SK-N-SH (cell line): ENCODE data around the gene TXNRD1. TPM values are rescaled to one million over a fixed set of nuclear protein-coding genes. Genes with fewer than 3 reads are reported as not detected.

Experiments used
- CTCF ChIA-PET: fragments of 300-600, 350-600 bp; formaldehyde crosslinking; extraction: SDS; loops from one replicate; lab custom pipeline; 2021; lab: Yijun Ruan, JAX
- POLR2A ChIA-PET: fragments of 350-600 bp; sonication (Branson Sonifier 250); formaldehyde crosslinking; extraction: SDS; loops from one replicate; lab custom pipeline; 2020; ENCODE audit warnings: antibody characterized with exemption, inconsistent platforms; lab: Yijun Ruan, JAX
- DNase-seq: peaks from one replicate; pipeline ENCODE4 v3.0.0; 2012
- H2AFZ ChIP-seq: fragments of 200-600 bp; sonication (generic); 2 replicates; pipeline ENCODE4 v1.8.1; 2016; ENCODE audit warnings: antibody characterized with exemption, mild to moderate bottlenecking, low read depth
- H3F3A ChIP-seq: fragments of 200-600 bp; sonication (generic); replicated peaks from 2 replicates; pipeline ENCODE3; 2016; ENCODE audit warnings: antibody characterized with exemption, mild to moderate bottlenecking; ENCODE audit not compliant: insufficient read depth
- H3K27ac ChIP-seq, 2 experiments: fragments of 200-500 bp in 1 of 2; fragments of 200-600 bp in 1 of 2; sonication (Bioruptor generic) in 1 of 2; sonication (generic), shearing (Covaris generic) in 1 of 2; 2 replicates each; pipeline versions ENCODE4 v1.5.1 to v1.6.1; 2014 to 2016; ENCODE audit warnings: low read depth in 2 of 2, inconsistent platforms in 1 of 2, low read length in 1 of 2, mild to moderate bottlenecking in 1 of 2, mixed read lengths in 1 of 2
- H3K27me3 ChIP-seq: fragments of 200-600 bp; sonication (generic), shearing (Covaris generic); 2 replicates; pipeline ENCODE4 v1.6.1; 2016; ENCODE audit warnings: mixed run types; ENCODE audit not compliant: insufficient read depth
- H3K36me3 ChIP-seq, 2 experiments: fragments of 200-500 bp in 1 of 2; fragments of 200-600 bp in 1 of 2; sonication (Bioruptor generic) in 1 of 2; sonication (generic) in 1 of 2; replicated peaks in 1 of 2; 2 replicates each; pipeline versions ENCODE3 to v1.5.1; 2014 to 2016; ENCODE audit warnings: low read length in 1 of 2, mild to moderate bottlenecking in 1 of 2; ENCODE audit not compliant: insufficient read depth in 2 of 2, control insufficient read depth in 1 of 2
- H3K4me1 ChIP-seq, 2 experiments: fragments of 200-500 bp in 1 of 2; fragments of 200-600 bp in 1 of 2; sonication (Bioruptor generic) in 1 of 2; sonication (generic), shearing (Covaris generic) in 1 of 2; 2 replicates each; pipeline versions ENCODE4 v1.5.1 to v1.6.1; 2014 to 2016; ENCODE audit warnings: low read depth in 1 of 2, low read length in 1 of 2, mixed run types in 1 of 2; ENCODE audit not compliant: insufficient read depth in 2 of 2, control insufficient read depth in 1 of 2
- H3K4me2 ChIP-seq: fragments of 200-600 bp; sonication (generic), shearing (Covaris generic); 2 replicates; pipeline ENCODE4 v1.6.1; 2017; ENCODE audit warnings: mixed run types
- H3K4me3 ChIP-seq, 2 experiments: fragments of 200-500 bp in 1 of 2; fragments of 200-600 bp in 1 of 2; sonication (Bioruptor generic) in 1 of 2; sonication (generic), shearing (Covaris generic) in 1 of 2; 2 replicates each; pipeline versions ENCODE4 v1.5.1 to v1.8.1; 2014 to 2016; ENCODE audit warnings: low read depth in 2 of 2, inconsistent platforms in 1 of 2, low read length in 1 of 2, mild to moderate bottlenecking in 1 of 2, mixed read lengths in 1 of 2, moderate library complexity in 1 of 2
- H3K79me2 ChIP-seq: fragments of 200-600 bp; sonication (generic); 2 replicates; pipeline ENCODE4 v1.8.1; 2017; ENCODE audit warnings: mild to moderate bottlenecking; ENCODE audit not compliant: insufficient read depth
- H3K9ac ChIP-seq: fragments of 200-600 bp; sonication (generic); 2 replicates; pipeline ENCODE4 v1.6.1; 2017; ENCODE audit warnings: mixed run types
- H3K9me2 ChIP-seq: fragments of 200-600 bp; sonication (generic); 2 replicates; pipeline ENCODE4 v1.6.1; 2017; ENCODE audit warnings: mixed run types
- H3K9me3 ChIP-seq: fragments of 200-600 bp; sonication (generic); 2 replicates; pipeline ENCODE4 v1.6.1; 2017; ENCODE audit warnings: mixed run types, mild to moderate bottlenecking, moderate library complexity
- H4K20me1 ChIP-seq: fragments of 200-600 bp; sonication (generic); 2 replicates; pipeline ENCODE4 v1.6.1; 2017; ENCODE audit warnings: mild to moderate bottlenecking, mixed run types; ENCODE audit not compliant: insufficient read depth
- FOSL2 ChIP-seq: IDR thresholded peaks from 2 replicates; pipeline ENCODE4 v1.4.0; 2012; ENCODE audit warnings: low read depth, mild to moderate bottlenecking, moderate library complexity, borderline replicate concordance
- GABPA ChIP-seq: IDR thresholded peaks from 2 replicates; pipeline ENCODE4 v1.4.0; 2012; ENCODE audit warnings: low read depth, mild to moderate bottlenecking
- MEF2A ChIP-seq: IDR thresholded peaks from 2 replicates; pipeline ENCODE4 v1.4.0; 2012; ENCODE audit warnings: low read depth, borderline replicate concordance
- TCF12 ChIP-seq: IDR thresholded peaks from 2 replicates; pipeline ENCODE4 v1.4.0; 2012
- YY1 ChIP-seq: IDR thresholded peaks from 2 replicates; pipeline ENCODE4 v1.4.0; 2012; ENCODE audit warnings: low read depth, mild to moderate bottlenecking
- WGBS: methylation state at CpG from one replicate; pipeline ENCODE4 v1.1.6; 2017; ENCODE audit warnings: low lambda C conversion rate; 5-methylcytosine and 5-hydroxymethylcytosine counted together
- polyA plus RNA-seq, 3 experiments: library from polyadenylated mRNA; depleted of rRNA; stranded (reverse); fragments of >200 nt; gene quantifications; 2 replicates each; pipeline ENCODE4 v1.2.3, GENCODE V29; 2012
- TF ChIP-seq, protein P1 (sequence below): IDR thresholded peaks from 2 replicates; pipeline ENCODE4; 2012
- TF ChIP-seq, protein P2 (sequence below): IDR thresholded peaks from 2 replicates; pipeline ENCODE4 v1.4.0; 2012; ENCODE audit warnings: low read depth, borderline replicate concordance
- TF ChIP-seq, protein P3 (sequence below): IDR thresholded peaks from 2 replicates; pipeline ENCODE4 v1.6.1; 2012; ENCODE audit warnings: mild to moderate bottlenecking, low read depth, low read length, moderate library complexity
- TF ChIP-seq, protein P4 (sequence below): fragments of 200-600 bp; sonication (generic); IDR thresholded peaks from 2 replicates; pipeline ENCODE4 v1.6.1; 2017; ENCODE audit warnings: antibody characterized with exemption, mild to moderate bottlenecking, moderate library complexity

Gene TXNRD1
- polyA plus RNA-seq, 1 of the 3 experiments (the other 2 are of a cell fraction) = 143 TPM

DNA sequence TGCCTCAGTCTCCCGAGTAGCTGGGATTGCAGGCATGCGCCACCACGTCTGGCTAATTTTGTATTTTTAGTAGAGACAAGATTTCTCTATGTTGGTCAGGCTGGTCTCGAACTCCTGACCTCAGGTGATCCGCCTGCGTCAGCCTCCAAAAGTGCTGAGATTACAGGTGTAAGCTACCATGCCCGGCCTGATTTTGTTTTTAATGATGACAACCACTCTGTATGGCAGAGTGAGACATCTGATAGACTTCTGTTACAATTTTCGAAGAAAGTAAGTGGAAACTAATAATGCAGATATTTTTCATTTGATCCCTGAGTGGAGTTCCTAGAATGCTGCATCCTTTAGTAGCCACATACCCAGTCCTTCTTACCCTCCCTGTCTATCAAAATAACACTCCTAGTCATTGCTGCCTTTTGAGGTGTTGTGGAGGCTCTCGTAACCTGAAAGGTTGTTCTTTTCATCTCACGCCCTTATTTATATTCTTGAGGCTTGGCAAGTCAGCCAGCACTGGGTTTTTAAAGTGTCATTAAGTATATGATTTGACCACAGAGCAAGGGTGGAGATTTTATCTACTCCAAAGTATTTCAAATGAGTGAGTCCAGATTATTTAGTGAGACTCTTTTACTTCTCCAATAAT lies 82.0 kb downstream of the TXNRD1 start:
- Histone ChIP-seq H4K20me1 (peaks cover 87% of the 10 kb centered on the region), H3K9ac (no peak overlapping the region), H3K79me2 (peaks cover 99% of the 10 kb centered on the region), H3F3A (peaks cover 8% of the 10 kb centered on the region), H3K9me2 (no peaks in the 10 kb centered on the region), H3K4me3 (no peak overlapping the region), H3K4me1 (0 out of 4 replicates have a peak, but pooled peaks cover 0 to 6% of the 10 kb centered on the region in 2 experiments), H3K4me2 (no peak overlapping the region), H3K27me3 (no peaks in the 10 kb centered on the region), H2AFZ (no peak overlapping the region), H3K27ac (no peak overlapping the region), H3K9me3 (no peaks in the 10 kb centered on the region), H3K36me3 (peaks cover 37 to 62% of the 10 kb centered on the region in 2 experiments)
- TF ChIP-seq, protein P1, sequence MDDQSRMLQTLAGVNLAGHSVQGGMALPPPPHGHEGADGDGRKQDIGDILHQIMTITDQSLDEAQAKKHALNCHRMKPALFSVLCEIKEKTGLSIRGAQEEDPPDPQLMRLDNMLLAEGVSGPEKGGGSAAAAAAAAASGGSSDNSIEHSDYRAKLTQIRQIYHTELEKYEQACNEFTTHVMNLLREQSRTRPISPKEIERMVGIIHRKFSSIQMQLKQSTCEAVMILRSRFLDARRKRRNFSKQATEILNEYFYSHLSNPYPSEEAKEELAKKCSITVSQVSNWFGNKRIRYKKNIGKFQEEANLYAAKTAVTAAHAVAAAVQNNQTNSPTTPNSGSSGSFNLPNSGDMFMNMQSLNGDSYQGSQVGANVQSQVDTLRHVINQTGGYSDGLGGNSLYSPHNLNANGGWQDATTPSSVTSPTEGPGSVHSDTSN = peak; percentile 12; the same call in 1 of the 2 replicates
- TF ChIP-seq, protein P2, sequence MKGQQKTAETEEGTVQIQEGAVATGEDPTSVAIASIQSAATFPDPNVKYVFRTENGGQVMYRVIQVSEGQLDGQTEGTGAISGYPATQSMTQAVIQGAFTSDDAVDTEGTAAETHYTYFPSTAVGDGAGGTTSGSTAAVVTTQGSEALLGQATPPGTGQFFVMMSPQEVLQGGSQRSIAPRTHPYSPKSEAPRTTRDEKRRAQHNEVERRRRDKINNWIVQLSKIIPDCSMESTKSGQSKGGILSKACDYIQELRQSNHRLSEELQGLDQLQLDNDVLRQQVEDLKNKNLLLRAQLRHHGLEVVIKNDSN = no peak
- TF ChIP-seq MEF2A (no peak), FOSL2 (no peak), GABPA (no peak), YY1 (no peak), TCF12 (0 out of 2 replicates have a peak, but pooled peaks have one; percentile 42)
- TF ChIP-seq, protein P3, sequence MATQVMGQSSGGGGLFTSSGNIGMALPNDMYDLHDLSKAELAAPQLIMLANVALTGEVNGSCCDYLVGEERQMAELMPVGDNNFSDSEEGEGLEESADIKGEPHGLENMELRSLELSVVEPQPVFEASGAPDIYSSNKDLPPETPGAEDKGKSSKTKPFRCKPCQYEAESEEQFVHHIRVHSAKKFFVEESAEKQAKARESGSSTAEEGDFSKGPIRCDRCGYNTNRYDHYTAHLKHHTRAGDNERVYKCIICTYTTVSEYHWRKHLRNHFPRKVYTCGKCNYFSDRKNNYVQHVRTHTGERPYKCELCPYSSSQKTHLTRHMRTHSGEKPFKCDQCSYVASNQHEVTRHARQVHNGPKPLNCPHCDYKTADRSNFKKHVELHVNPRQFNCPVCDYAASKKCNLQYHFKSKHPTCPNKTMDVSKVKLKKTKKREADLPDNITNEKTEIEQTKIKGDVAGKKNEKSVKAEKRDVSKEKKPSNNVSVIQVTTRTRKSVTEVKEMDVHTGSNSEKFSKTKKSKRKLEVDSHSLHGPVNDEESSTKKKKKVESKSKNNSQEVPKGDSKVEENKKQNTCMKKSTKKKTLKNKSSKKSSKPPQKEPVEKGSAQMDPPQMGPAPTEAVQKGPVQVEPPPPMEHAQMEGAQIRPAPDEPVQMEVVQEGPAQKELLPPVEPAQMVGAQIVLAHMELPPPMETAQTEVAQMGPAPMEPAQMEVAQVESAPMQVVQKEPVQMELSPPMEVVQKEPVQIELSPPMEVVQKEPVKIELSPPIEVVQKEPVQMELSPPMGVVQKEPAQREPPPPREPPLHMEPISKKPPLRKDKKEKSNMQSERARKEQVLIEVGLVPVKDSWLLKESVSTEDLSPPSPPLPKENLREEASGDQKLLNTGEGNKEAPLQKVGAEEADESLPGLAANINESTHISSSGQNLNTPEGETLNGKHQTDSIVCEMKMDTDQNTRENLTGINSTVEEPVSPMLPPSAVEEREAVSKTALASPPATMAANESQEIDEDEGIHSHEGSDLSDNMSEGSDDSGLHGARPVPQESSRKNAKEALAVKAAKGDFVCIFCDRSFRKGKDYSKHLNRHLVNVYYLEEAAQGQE = no peak
- TF ChIP-seq, protein P4, sequence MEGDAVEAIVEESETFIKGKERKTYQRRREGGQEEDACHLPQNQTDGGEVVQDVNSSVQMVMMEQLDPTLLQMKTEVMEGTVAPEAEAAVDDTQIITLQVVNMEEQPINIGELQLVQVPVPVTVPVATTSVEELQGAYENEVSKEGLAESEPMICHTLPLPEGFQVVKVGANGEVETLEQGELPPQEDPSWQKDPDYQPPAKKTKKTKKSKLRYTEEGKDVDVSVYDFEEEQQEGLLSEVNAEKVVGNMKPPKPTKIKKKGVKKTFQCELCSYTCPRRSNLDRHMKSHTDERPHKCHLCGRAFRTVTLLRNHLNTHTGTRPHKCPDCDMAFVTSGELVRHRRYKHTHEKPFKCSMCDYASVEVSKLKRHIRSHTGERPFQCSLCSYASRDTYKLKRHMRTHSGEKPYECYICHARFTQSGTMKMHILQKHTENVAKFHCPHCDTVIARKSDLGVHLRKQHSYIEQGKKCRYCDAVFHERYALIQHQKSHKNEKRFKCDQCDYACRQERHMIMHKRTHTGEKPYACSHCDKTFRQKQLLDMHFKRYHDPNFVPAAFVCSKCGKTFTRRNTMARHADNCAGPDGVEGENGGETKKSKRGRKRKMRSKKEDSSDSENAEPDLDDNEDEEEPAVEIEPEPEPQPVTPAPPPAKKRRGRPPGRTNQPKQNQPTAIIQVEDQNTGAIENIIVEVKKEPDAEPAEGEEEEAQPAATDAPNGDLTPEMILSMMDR = no peak
- 76% methylated on average over 10 of the region's 10 CpGs for WGBS
- ChIA-PET POLR2A (no interaction called here), CTCF (no interaction called here)
- no peak for DNase-seq
